Measurements from ENCODE around the gene FASN. TPM values are rescaled to one million over a fixed set of nuclear protein-coding genes. Genes with fewer than 3 reads are reported as not detected.

The FASN gene
- total and polyA plus RNA-seq, 2 of the 4 experiments (the other 2 are of a cell fraction), result 12.4 to 56.0 TPM

- DNase-seq, result no peak
Observed at GRCh38 chr17:82100502-82101298, 2.7 kb upstream of the FASN start.

More at GRCh38 chr17:82100502-82101298, 2.7 kb upstream of the FASN start:
- no peak overlapping the region for H4K5ac ChIP-seq (ENCODE audit: low read depth, low read length)
- peaks cover 14% of the 10 kb centered on the region for H3K4me1 ChIP-seq (ENCODE audit: control insufficient read depth, insufficient read depth, low read length)
- no peak overlapping the region for H3K56ac ChIP-seq (ENCODE audit: extremely low read depth, insufficient read depth, low read length)
- no peak overlapping the region for H4K91ac ChIP-seq (ENCODE audit: insufficient read depth, low read depth, low read length)
- intact Hi-C loops (cut with micrococcal nuclease), result no loop called here
- TF ChIP-seq BHLHE40 (IDR thresholded peaks at IDR 0.05; ENCODE audit: low read depth, low read length) (no peak), CEBPB (IDR thresholded peaks at IDR 0.05; ENCODE audit: low read depth, low read length) (no peak), CTCF (conservative IDR thresholded peaks at IDR 0.05; ENCODE audit: low read depth, low read length) (no peak), RAD21 (IDR thresholded peaks at IDR 0.05; ENCODE audit: low read length) (no peak), CHD1 (IDR thresholded peaks at IDR 0.05; ENCODE audit: low read depth, low read length) (no peak), POLR2A (IDR thresholded peaks at IDR 0.05; ENCODE audit: low read depth, low read length) (no peak), SMC3 (IDR thresholded peaks at IDR 0.05; ENCODE audit: low read depth, low read length) (no peak), FOS (IDR thresholded peaks at IDR 0.05; ENCODE audit: low read depth, low read length) (no peak)
- peaks cover 0 to 36% of the 10 kb centered on the region in 2 experiments; a peak in 3 of 4 replicates for H3K79me1 ChIP-seq (ENCODE audit: low read depth in 1 of 2, low read length in 2 of 2)
- H2AFZ ChIP-seq (replicated peaks; ENCODE audit: low read length, poor library complexity), result no peak overlapping the region
- H2BK15ac ChIP-seq (ENCODE audit: low read depth, low read length), result no peak overlapping the region
- BruUV-seq (replicated peaks), result no TSS peak
- ChIA-PET POLR2A (ENCODE audit: unreplicated experiment) (no interaction called here), CTCF (no interaction called here)
- peak overlapping the region; percentile 42 for H2AK9ac ChIP-seq (replicated peaks; ENCODE audit: low read depth, low read length, poor library complexity)
- H3K9ac ChIP-seq (ENCODE audit: low read depth, low read length), result no peak overlapping the region
- no peak overlapping the region for H3K4ac ChIP-seq (ENCODE audit: low read depth, low read length)
- no peak overlapping the region for H2BK120ac ChIP-seq (ENCODE audit: low read depth, low read length)
- H2BK20ac ChIP-seq (ENCODE audit: low read depth, low read length), result no peak overlapping the region
- H2AK5ac ChIP-seq (ENCODE audit: low read depth, low read length), result peak overlapping the region; percentile 59; the same call in 1 of the 2 replicates
- WGBS, 2 experiments (ENCODE audit: extremely low coverage in 2 of 2, insufficient read length in 1 of 2), result 98% methylated on average over 21 of the region's 35 CpGs; no CpG with 5 or more reads in 1 of the 2 experiments
- dilution Hi-C loops (cut with HindIII; ENCODE audit: low sequenced_read_pairs, unreplicated experiment), result no loop called here
- no peak overlapping the region for H2BK5ac ChIP-seq (ENCODE audit: low read depth, low read length, poor library complexity, severe bottlenecking)
- no peak overlapping the region for H3K23ac ChIP-seq (ENCODE audit: low read depth, low read length)
- no peak for ATAC-seq (ENCODE audit: low read depth)
- no peaks in the 10 kb centered on the region for H3K27me3 ChIP-seq (ENCODE audit: control insufficient read depth, insufficient read depth, low read length)
- peaks cover 5% of the 10 kb centered on the region; the same call in 1 of the 2 replicates for H3K9me1 ChIP-seq (ENCODE audit: insufficient read depth, low read length)
- H3K9me3 ChIP-seq (ENCODE audit: control insufficient read depth, insufficient read depth, low read length), result no peaks in the 10 kb centered on the region
- no peak overlapping the region for H3K27ac ChIP-seq (ENCODE audit: insufficient read depth, low read length)
- H3K4me3 ChIP-seq (ENCODE audit: insufficient read depth, low read depth, low read length), result no peak overlapping the region
- H3K18ac ChIP-seq (ENCODE audit: low read depth, low read length), result no peak overlapping the region
- H4K8ac ChIP-seq (ENCODE audit: low read depth in 2 of 2, low read length in 2 of 2), result no peak overlapping the region
- no peak overlapping the region for H3K4me2 ChIP-seq (ENCODE audit: low read depth, low read length)
- peaks cover 3% of the 10 kb centered on the region for H3K36me3 ChIP-seq (ENCODE audit: control insufficient read depth, insufficient read depth, low read length)
- no peak overlapping the region for H3K14ac ChIP-seq (replicated peaks; ENCODE audit: low read depth, low read length)
- in situ Hi-C loops (cut with MboI; ENCODE audit: low sequenced_read_pairs), result no loop called here
- H4K20me1 ChIP-seq (ENCODE audit: insufficient read depth, low read length), result peaks cover 18% of the 10 kb centered on the region
